HepG2 (cell line): Measurements from ENCODE around the gene PHF2. TPM values are rescaled to one million over a fixed set of nuclear protein-coding genes. Genes with fewer than 3 reads are reported as not detected.

Experiments used
- ARID2 ChIP-seq: sonication (generic); formaldehyde crosslinking; IDR thresholded peaks from 2 replicates; pipeline ENCODE4 v1.8.1; 2022; ENCODE audit warnings: mild to moderate bottlenecking, missing genetic modification reagents, borderline replicate concordance
- EHMT2 ChIP-seq: fragments of 200-600 bp; sonication (generic); IDR thresholded peaks from 2 replicates; pipeline ENCODE4 v1.7.0; 2017; ENCODE audit warnings: antibody characterized with exemption, low read depth, low read length, borderline replicate concordance
- FIP1L1 ChIP-seq: fragments of 200-400 bp; formaldehyde crosslinking; IDR thresholded peaks from 2 replicates; pipeline ENCODE4 v1.6.1; 2018; ENCODE audit warnings: low read depth, mild to moderate bottlenecking, low read length, moderate library complexity, borderline replicate concordance; ENCODE audit not compliant: insufficient read depth
- FOXM1 ChIP-seq: sonication (generic); formaldehyde crosslinking; IDR thresholded peaks from 2 replicates; pipeline ENCODE4 v1.5.0; 2020; ENCODE audit warnings: missing genetic modification reagents
- NAIF1 ChIP-seq: sonication (generic); formaldehyde crosslinking; IDR thresholded peaks from 2 replicates; pipeline ENCODE4 v1.5.0; 2020; ENCODE audit warnings: mild to moderate bottlenecking, missing genetic modification reagents, borderline replicate concordance
- PAX8 ChIP-seq: sonication (generic); formaldehyde crosslinking; IDR thresholded peaks from 2 replicates; pipeline ENCODE4 v1.8.0; 2022; ENCODE audit warnings: mild to moderate bottlenecking, missing genetic modification reagents, borderline replicate concordance
- PRPF4 ChIP-seq: fragments of 200-400 bp; formaldehyde crosslinking; IDR thresholded peaks from 2 replicates; pipeline ENCODE4 v1.6.1; 2016; ENCODE audit warnings: low read length, low read depth; ENCODE audit not compliant: poor library complexity, severe bottlenecking
- RBM39 ChIP-seq: fragments of 200-400 bp; formaldehyde crosslinking; IDR thresholded peaks from one replicate; pipeline ENCODE4 v1.6.1; 2018; ENCODE audit warnings: antibody characterized with exemption, mild to moderate bottlenecking, low read depth, low read length; ENCODE audit not compliant: poor library complexity, severe bottlenecking
- SALL2 ChIP-seq: sonication (generic); formaldehyde crosslinking; IDR thresholded peaks from 2 replicates; pipeline ENCODE4 v1.8.1; 2023; ENCODE audit warnings: mild to moderate bottlenecking, missing genetic modification reagents, inconsistent platforms
- SOX6 ChIP-seq, 2 experiments: fragments of 450-650 bp in 1 of 2; sonication (generic) in 1 of 2; formaldehyde crosslinking in 1 of 2; IDR thresholded peaks; 2 replicates each; pipeline versions ENCODE4 v1.4.0 to v1.6.1; 2017 to 2020; ENCODE audit warnings: antibody characterized with exemption in 1 of 2, mild to moderate bottlenecking in 1 of 2, missing genetic modification reagents in 1 of 2
- SPEN ChIP-seq: sonication (generic); formaldehyde crosslinking; IDR thresholded peaks from 2 replicates; pipeline ENCODE4 v1.5.1; 2020; ENCODE audit warnings: low read depth, mild to moderate bottlenecking, missing genetic modification reagents
- ZNF331 ChIP-seq: sonication (generic); formaldehyde crosslinking; IDR thresholded peaks from 2 replicates; pipeline ENCODE4 v1.4.0; 2020; ENCODE audit warnings: missing genetic modification reagents
- ZNF446 ChIP-seq: sonication (generic); formaldehyde crosslinking; IDR thresholded peaks from 2 replicates; pipeline ENCODE4 v1.5.0; 2020; ENCODE audit warnings: mild to moderate bottlenecking, missing genetic modification reagents
- ZNF530 ChIP-seq: sonication (generic); formaldehyde crosslinking; IDR thresholded peaks from 2 replicates; pipeline ENCODE4 v1.5.0; 2020; ENCODE audit warnings: low read depth, mild to moderate bottlenecking, missing genetic modification reagents
- polyA plus RNA-seq, 8 experiments: library from polyadenylated mRNA; depleted of rRNA in 3 of 8; stranded (reverse) in 7 of 8; unstranded in 1 of 8; fragments of >200 nt; fragmentation: Illumina TruSeq in 4 of 8; extraction: Trizol in 4 of 8; gene quantifications; 2 replicates each; pipeline versions ENCODE4 v1.2.1 to v1.2.3, GENCODE V29; 2011 to 2016; ENCODE audit warnings: low read depth in 4 of 8, missing spikeins in 1 of 8, mixed read lengths in 1 of 8; ENCODE audit not compliant: insufficient read depth in 1 of 8
- total RNA-seq, 5 experiments: library from RNA; depleted of rRNA; stranded (reverse); fragments of >200 nt; fragmentation: Illumina TruSeq; extraction: Trizol; gene quantifications; 2 replicates each; pipeline ENCODE4 v1.2.3, GENCODE V29; 2016; ENCODE audit warnings: low read depth in 1 of 5
- TF ChIP-seq, protein P1 (sequence below): sonication (generic); formaldehyde crosslinking; IDR thresholded peaks from 2 replicates; pipeline ENCODE4 v1.4.0; 2020; ENCODE audit warnings: missing genetic modification reagents
- TF ChIP-seq, protein P2 (sequence below): sonication (generic); formaldehyde crosslinking; IDR thresholded peaks from 2 replicates; pipeline ENCODE4 v1.4.0; 2020; ENCODE audit warnings: missing genetic modification reagents, borderline replicate concordance
- TF ChIP-seq, protein P3 (sequence below): sonication (generic); formaldehyde crosslinking; IDR thresholded peaks from 2 replicates; pipeline ENCODE4 v1.4.0; 2020; ENCODE audit warnings: missing genetic modification reagents
- TF ChIP-seq, protein P4 (sequence below): sonication (generic); formaldehyde crosslinking; IDR thresholded peaks from 2 replicates; pipeline ENCODE4 v1.4.0; 2020; ENCODE audit warnings: low read depth, mild to moderate bottlenecking, missing genetic modification reagents

PHF2 gene
- total and polyA plus RNA-seq, 2 of the 13 experiments (the other 11 are each of a cell fraction or from before 2014, with no cell fraction given): 6.6 to 9.1 TPM

DNA sequence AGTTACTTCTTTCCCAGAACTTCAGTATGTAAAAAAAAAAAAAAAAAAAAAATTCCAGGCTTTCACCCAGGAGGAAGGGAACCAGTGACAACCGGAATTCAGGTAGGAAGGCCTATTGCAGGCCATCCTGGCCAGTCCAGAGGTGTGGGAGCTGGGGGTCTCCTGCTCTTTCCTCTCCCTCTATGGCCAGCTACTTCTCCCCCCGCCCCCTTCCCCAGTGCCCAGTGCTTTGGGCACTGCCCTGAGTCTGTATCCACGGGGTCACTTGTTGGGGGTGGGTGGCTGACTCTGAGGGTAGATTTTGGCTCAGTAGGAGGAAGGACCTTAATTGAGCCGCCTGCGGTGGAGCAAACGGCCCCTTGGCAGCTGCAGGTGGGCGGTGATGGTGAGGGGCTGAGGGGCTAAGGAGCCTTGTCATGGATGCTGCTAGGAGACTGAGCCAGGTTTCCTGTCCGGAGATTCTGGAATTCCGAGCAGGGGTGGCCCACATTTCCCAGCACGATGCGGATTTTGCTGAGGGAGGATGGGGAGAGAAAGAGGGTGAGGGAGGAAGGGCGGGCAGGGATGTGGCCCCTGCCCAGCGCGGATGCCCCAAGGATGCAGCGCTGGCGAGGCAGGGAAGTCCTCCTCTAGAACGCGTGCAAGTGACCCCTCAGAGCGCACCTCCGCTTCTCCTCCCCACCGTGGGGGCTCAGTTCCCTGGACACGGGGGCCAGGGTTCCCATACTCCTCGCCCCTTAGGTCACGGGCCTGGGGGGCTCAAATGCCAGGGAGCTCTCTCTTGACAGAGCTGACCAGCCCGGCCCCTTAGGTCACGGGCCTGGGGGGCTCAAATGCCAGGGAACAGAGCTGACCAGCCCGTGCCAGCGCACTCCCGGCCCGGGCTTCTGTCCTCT lies 1.2 kb upstream of the PHF2 start (continued):
- TF ChIP-seq RBM39 (no peak), FOXM1 (CRISPR knock-in tag) (no peak), ZNF446 (CRISPR knock-in tag) (no peak), PRPF4 (no peak), ARID2 (CRISPR knock-in tag) (no peak), NAIF1 (CRISPR knock-in tag) (no peak), SPEN (CRISPR knock-in tag) (no peak), ZNF331 (CRISPR knock-in tag) (no peak), ZNF530 (no peak), SOX6 (IDR thresholded peaks at IDR 0.05) (no peak), SOX6 (CRISPR knock-in tag; IDR thresholded peaks at IDR 0.05) (no peak), SALL2 (CRISPR knock-in tag) (no peak), PAX8 (no peak), EHMT2 (no peak), FIP1L1 (no peak)
- TF ChIP-seq, protein P1, sequence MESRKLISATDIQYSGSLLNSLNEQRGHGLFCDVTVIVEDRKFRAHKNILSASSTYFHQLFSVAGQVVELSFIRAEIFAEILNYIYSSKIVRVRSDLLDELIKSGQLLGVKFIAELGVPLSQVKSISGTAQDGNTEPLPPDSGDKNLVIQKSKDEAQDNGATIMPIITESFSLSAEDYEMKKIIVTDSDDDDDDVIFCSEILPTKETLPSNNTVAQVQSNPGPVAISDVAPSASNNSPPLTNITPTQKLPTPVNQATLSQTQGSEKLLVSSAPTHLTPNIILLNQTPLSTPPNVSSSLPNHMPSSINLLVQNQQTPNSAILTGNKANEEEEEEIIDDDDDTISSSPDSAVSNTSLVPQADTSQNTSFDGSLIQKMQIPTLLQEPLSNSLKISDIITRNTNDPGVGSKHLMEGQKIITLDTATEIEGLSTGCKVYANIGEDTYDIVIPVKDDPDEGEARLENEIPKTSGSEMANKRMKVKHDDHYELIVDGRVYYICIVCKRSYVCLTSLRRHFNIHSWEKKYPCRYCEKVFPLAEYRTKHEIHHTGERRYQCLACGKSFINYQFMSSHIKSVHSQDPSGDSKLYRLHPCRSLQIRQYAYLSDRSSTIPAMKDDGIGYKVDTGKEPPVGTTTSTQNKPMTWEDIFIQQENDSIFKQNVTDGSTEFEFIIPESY (CRISPR knock-in tag): 0 out of 2 replicates have a peak, but pooled peaks have one; percentile 12
- TF ChIP-seq, protein P2, sequence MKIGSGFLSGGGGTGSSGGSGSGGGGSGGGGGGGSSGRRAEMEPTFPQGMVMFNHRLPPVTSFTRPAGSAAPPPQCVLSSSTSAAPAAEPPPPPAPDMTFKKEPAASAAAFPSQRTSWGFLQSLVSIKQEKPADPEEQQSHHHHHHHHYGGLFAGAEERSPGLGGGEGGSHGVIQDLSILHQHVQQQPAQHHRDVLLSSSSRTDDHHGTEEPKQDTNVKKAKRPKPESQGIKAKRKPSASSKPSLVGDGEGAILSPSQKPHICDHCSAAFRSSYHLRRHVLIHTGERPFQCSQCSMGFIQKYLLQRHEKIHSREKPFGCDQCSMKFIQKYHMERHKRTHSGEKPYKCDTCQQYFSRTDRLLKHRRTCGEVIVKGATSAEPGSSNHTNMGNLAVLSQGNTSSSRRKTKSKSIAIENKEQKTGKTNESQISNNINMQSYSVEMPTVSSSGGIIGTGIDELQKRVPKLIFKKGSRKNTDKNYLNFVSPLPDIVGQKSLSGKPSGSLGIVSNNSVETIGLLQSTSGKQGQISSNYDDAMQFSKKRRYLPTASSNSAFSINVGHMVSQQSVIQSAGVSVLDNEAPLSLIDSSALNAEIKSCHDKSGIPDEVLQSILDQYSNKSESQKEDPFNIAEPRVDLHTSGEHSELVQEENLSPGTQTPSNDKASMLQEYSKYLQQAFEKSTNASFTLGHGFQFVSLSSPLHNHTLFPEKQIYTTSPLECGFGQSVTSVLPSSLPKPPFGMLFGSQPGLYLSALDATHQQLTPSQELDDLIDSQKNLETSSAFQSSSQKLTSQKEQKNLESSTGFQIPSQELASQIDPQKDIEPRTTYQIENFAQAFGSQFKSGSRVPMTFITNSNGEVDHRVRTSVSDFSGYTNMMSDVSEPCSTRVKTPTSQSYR (CRISPR knock-in tag): no peak
- TF ChIP-seq, protein P3, sequence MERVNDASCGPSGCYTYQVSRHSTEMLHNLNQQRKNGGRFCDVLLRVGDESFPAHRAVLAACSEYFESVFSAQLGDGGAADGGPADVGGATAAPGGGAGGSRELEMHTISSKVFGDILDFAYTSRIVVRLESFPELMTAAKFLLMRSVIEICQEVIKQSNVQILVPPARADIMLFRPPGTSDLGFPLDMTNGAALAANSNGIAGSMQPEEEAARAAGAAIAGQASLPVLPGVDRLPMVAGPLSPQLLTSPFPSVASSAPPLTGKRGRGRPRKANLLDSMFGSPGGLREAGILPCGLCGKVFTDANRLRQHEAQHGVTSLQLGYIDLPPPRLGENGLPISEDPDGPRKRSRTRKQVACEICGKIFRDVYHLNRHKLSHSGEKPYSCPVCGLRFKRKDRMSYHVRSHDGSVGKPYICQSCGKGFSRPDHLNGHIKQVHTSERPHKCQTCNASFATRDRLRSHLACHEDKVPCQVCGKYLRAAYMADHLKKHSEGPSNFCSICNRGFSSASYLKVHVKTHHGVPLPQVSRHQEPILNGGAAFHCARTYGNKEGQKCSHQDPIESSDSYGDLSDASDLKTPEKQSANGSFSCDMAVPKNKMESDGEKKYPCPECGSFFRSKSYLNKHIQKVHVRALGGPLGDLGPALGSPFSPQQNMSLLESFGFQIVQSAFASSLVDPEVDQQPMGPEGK: peak; percentile 29; the same call in 1 of the 2 replicates
- TF ChIP-seq, protein P4, sequence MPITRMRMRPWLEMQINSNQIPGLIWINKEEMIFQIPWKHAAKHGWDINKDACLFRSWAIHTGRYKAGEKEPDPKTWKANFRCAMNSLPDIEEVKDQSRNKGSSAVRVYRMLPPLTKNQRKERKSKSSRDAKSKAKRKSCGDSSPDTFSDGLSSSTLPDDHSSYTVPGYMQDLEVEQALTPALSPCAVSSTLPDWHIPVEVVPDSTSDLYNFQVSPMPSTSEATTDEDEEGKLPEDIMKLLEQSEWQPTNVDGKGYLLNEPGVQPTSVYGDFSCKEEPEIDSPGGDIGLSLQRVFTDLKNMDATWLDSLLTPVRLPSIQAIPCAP (CRISPR knock-in tag): no peak
